Effector CD4-positive, alpha-beta T cell (primary cell): ENCODE measurements around the gene CTSA.
"Not testable (repeated sequence)": the region's sequence is repeated elsewhere in the genome, so short reads cannot be mapped to it uniquely, and the experiment has no call there.

Source experiments
- DNase-seq: peaks from one replicate; pipeline ENCODE4 v3.0.0-alpha.2; 2020

The CTSA gene

GRCh38 chr20:45897289-45897688 is 6.2 kb downstream of the CTSA start:
- DNase-seq, result no peak

GRCh38 chr20:45897692-45898091 is 6.6 kb downstream of the CTSA start:
- no peak for DNase-seq

GRCh38 chr20:45898285-45898684 is 7.2 kb downstream of the CTSA start:
- no peak for DNase-seq

GRCh38 chr20:45899046-45899835 is 8.1 kb downstream of the CTSA start:
- no peak for DNase-seq

GRCh38 chr20:45901332-45901731 is 10.2 kb downstream of the CTSA start:
- not testable (repeated sequence) for DNase-seq

- DNase-seq, result no peak
Measured at GRCh38 chr20:45902199-45902701, 11.1 kb downstream of the CTSA start.

GRCh38 chr20:45904583-45905504 is 13.7 kb downstream of the CTSA start:
- no peak for DNase-seq

- DNase-seq, result no peak
Measured at GRCh38 chr20:45905505-45906079, 14.5 kb downstream of the CTSA start.

- no peak for DNase-seq
Measured at GRCh38 chr20:45907219-45907948, 16.2 kb downstream of the CTSA start.

- DNase-seq, result no peak
Measured at GRCh38 chr20:45908084-45908483, 16.9 kb downstream of the CTSA start.

- no peak for DNase-seq
Measured at GRCh38 chr20:45909336-45909808, 18.2 kb downstream of the CTSA start.

GRCh38 chr20:45909817-45910669 is 18.9 kb downstream of the CTSA start:
- DNase-seq, result no peak

- peak; percentile 73 for DNase-seq
Measured at GRCh38 chr20:45910670-45911485, 19.7 kb downstream of the CTSA start.

- peak; percentile 21 for DNase-seq
Measured at GRCh38 chr20:45911486-45912343, 20.6 kb downstream of the CTSA start, which contains the start of gene PLTP. PLTP (minus strand) TSS chr20:45912155; CDS start chr20:45911452, 703 bp downstream.

GRCh38 chr20:45912344-45912682 is 21.2 kb downstream of the CTSA start:
- DNase-seq, result no peak

- DNase-seq, result no peak
Measured at GRCh38 chr20:45913116-45913515, 22.0 kb downstream of the CTSA start.

GRCh38 chr20:45917790-45918141 is 26.6 kb downstream of the CTSA start:
- no peak for DNase-seq

- DNase-seq, result no peak
Measured at GRCh38 chr20:45918182-45918737, 27.1 kb downstream of the CTSA start.
